ENCODE results near the gene ZNF488.

DNA sequence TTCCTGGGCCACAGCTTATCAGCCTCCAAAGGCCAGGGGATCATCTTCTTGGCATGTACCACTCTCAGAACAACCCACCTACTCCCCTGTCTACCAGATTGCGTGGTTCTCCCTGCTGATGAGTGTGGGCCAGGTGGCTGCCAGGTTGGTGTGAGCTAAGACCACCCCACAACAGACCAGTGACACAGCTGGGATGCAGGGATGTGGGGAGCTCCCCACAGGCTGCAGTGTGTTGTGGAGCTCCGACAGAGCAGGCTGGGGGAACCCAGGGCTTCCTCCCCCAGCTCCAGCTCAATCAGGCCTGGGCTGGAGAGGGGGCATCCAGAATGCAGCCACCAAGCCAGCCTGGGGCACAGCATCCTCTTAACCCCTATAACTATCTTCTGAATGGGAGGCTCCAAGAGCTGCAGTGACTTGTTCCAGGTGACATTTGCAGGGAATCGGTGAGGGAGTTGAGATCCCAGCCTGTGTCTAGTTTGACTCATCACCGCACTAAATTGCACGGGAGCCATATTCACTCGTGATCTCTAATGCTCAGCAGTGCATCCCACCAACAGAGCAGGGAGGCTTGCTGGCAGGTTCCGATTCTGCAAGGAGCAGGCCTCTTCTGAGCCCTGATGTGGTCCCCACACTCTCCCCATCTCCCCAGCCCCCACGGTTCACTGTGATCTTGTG, 62.4 kb downstream of the ZNF488 start:
- TF ChIP-seq, protein P1, sequence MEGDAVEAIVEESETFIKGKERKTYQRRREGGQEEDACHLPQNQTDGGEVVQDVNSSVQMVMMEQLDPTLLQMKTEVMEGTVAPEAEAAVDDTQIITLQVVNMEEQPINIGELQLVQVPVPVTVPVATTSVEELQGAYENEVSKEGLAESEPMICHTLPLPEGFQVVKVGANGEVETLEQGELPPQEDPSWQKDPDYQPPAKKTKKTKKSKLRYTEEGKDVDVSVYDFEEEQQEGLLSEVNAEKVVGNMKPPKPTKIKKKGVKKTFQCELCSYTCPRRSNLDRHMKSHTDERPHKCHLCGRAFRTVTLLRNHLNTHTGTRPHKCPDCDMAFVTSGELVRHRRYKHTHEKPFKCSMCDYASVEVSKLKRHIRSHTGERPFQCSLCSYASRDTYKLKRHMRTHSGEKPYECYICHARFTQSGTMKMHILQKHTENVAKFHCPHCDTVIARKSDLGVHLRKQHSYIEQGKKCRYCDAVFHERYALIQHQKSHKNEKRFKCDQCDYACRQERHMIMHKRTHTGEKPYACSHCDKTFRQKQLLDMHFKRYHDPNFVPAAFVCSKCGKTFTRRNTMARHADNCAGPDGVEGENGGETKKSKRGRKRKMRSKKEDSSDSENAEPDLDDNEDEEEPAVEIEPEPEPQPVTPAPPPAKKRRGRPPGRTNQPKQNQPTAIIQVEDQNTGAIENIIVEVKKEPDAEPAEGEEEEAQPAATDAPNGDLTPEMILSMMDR (IDR thresholded peaks at IDR 0.05; ENCODE audit: poor library complexity, severe bottlenecking): no peak
- no peak for TF ChIP-seq SMC3 (conservative IDR thresholded peaks at IDR 0.05; ENCODE audit: poor library complexity)
- no peak for TF ChIP-seq EZH2 (IDR thresholded peaks at IDR 0.05; ENCODE audit: borderline replicate concordance, insufficient read depth, low read length, poor library complexity, severe bottlenecking)
- no peak for TF ChIP-seq TAF1 (IDR thresholded peaks at IDR 0.05; ENCODE audit: low read depth)
- no peak for TF ChIP-seq POLR2AphosphoS5 (IDR thresholded peaks at IDR 0.05)
- TF ChIP-seq RAD21 (conservative IDR thresholded peaks at IDR 0.05): no peak
- TF ChIP-seq, protein P2, sequence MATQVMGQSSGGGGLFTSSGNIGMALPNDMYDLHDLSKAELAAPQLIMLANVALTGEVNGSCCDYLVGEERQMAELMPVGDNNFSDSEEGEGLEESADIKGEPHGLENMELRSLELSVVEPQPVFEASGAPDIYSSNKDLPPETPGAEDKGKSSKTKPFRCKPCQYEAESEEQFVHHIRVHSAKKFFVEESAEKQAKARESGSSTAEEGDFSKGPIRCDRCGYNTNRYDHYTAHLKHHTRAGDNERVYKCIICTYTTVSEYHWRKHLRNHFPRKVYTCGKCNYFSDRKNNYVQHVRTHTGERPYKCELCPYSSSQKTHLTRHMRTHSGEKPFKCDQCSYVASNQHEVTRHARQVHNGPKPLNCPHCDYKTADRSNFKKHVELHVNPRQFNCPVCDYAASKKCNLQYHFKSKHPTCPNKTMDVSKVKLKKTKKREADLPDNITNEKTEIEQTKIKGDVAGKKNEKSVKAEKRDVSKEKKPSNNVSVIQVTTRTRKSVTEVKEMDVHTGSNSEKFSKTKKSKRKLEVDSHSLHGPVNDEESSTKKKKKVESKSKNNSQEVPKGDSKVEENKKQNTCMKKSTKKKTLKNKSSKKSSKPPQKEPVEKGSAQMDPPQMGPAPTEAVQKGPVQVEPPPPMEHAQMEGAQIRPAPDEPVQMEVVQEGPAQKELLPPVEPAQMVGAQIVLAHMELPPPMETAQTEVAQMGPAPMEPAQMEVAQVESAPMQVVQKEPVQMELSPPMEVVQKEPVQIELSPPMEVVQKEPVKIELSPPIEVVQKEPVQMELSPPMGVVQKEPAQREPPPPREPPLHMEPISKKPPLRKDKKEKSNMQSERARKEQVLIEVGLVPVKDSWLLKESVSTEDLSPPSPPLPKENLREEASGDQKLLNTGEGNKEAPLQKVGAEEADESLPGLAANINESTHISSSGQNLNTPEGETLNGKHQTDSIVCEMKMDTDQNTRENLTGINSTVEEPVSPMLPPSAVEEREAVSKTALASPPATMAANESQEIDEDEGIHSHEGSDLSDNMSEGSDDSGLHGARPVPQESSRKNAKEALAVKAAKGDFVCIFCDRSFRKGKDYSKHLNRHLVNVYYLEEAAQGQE (IDR thresholded peaks at IDR 0.05; ENCODE audit: borderline replicate concordance): no peak
- TF ChIP-seq EP300 (conservative IDR thresholded peaks at IDR 0.05; ENCODE audit: poor library complexity, severe bottlenecking): no peak
- TF ChIP-seq MXI1 (conservative IDR thresholded peaks at IDR 0.05; ENCODE audit: poor library complexity, severe bottlenecking): no peak

All from neural cell (in vitro differentiated cells).